Small intestine (tissue), 16 donors: ENCODE measurements around the gene ART5. TPM values are rescaled to one million over a fixed set of nuclear protein-coding genes. Genes with fewer than 3 reads are reported as not detected.

Experiments used
- DNase-seq, 2 donors: peaks; one replicate each; pipeline versions ENCODE4 v3.0.0 to v3.0.0-alpha.2; 2013
- FAIRE-seq: peaks from 2 replicates; lab custom pipeline; 2012; peaks lifted over from hg19 to GRCh38; lab: Jason Lieb, UNC
- H3K27ac ChIP-seq, 3 donors: one replicate each; pipeline ENCODE4 v1.5.1; 2013; ENCODE audit warnings: low read length in 2 of 3, mild to moderate bottlenecking in 2 of 3, control low read depth in 1 of 3, inconsistent platforms in 1 of 3, low read depth in 1 of 3, moderate library complexity in 1 of 3
- H3K27me3 ChIP-seq, 3 donors: one replicate each; pipeline ENCODE4 v1.6.1; 2013; ENCODE audit warnings: low read length in 3 of 3, inconsistent platforms in 1 of 3; ENCODE audit not compliant: control insufficient read depth in 3 of 3, insufficient read depth in 3 of 3
- H3K36me3 ChIP-seq, 3 donors: one replicate each; pipeline ENCODE4 v1.6.1; 2013; ENCODE audit warnings: low read length in 3 of 3, inconsistent platforms in 1 of 3, low read depth in 1 of 3, mild to moderate bottlenecking in 1 of 3, moderate library complexity in 1 of 3; ENCODE audit not compliant: control insufficient read depth in 3 of 3, insufficient read depth in 2 of 3
- H3K4me1 ChIP-seq, 3 donors: one replicate each; pipeline ENCODE4 v1.6.1; 2013; ENCODE audit warnings: low read length in 2 of 3, inconsistent platforms in 1 of 3, low read depth in 1 of 3, mild to moderate bottlenecking in 1 of 3, moderate library complexity in 1 of 3; ENCODE audit not compliant: control insufficient read depth in 3 of 3, insufficient read depth in 2 of 3
- H3K4me3 ChIP-seq, 3 donors: one replicate each; pipeline ENCODE4 v1.5.1; 2013; ENCODE audit warnings: low read length in 3 of 3, control low read depth in 1 of 3, inconsistent platforms in 1 of 3, low read depth in 1 of 3, mild to moderate bottlenecking in 1 of 3, moderate library complexity in 1 of 3
- H3K9me3 ChIP-seq, 2 donors: one replicate each; pipeline ENCODE4 v1.6.1; 2013; ENCODE audit warnings: low read depth in 1 of 2, low read length in 1 of 2; ENCODE audit not compliant: control insufficient read depth in 2 of 2, insufficient read depth in 1 of 2
- WGBS, 3 donors: extraction: QIAGEN DNeasy Blood & Tissue Kit; methylation state at CpG; one replicate each; pipeline ENCODE4 v1.1.7; 2013; 5-methylcytosine and 5-hydroxymethylcytosine counted together
- long read RNA-seq, 10 donors: transcript quantifications; one replicate each; lab custom pipeline, GENCODE V29; 2026
- polyA plus RNA-seq, 4 donors: library from polyadenylated mRNA; stranded (reverse) in 3 of 4; unstranded in 1 of 4; fragments of 200-250 nt in 3 of 4; fragments of 120-200 nt in 1 of 4; gene quantifications; one replicate each; pipeline versions ENCODE4 v1.2.1 to v1.2.3, GENCODE V29; 2013
- donor health status: healthy with polysubstance abuse.
- donor health status: control.
- donor health status: control.
- donor health status: Bipolar disorder and iron deficiency.
- donor health status: healthy.

The ART5 gene
- under 1 TPM in 2 of 4 donors, not detected in 2; 0.09 to 0.25 TPM for polyA plus RNA-seq
- long read RNA-seq, donor 1, partial matches to known transcripts: 0 of 1 reads
- long read RNA-seq, donor 1, other reads (novel, unspliced or antisense): 0 of 1 reads
- long read RNA-seq, donor 2: 0 reads
- long read RNA-seq, donor 3: 0 reads
- long read RNA-seq, donor 4: 0 reads
- long read RNA-seq, donor 5: 0 reads
- long read RNA-seq, donor 6: 0 reads
- long read RNA-seq, donor 7: 0 reads
- long read RNA-seq, donor 8: 0 reads
- long read RNA-seq, donor 9: 0 reads
- long read RNA-seq, donor 10: 0 reads

GRCh38 chr11:3641701-3642070 lies at the start of gene ART5:
Gene ART5, minus strand, starts transcription at chr11:3641992. Its CDS starts 130 bp downstream, at chr11:3641862.
- no peak for FAIRE-seq
- 12 to 14% (median 14%) methylated on average over 19 to 21 of the region's 21 CpGs for WGBS, 3 donors
- peaks cover 0 to 11% (median 2%) of the 10 kb centered on the region in 3 donors for H3K4me1 ChIP-seq
- no peak for DNase-seq
- no peak within 1 kb of the TSS for H3K27ac ChIP-seq
- H3K27me3 ChIP-seq: peaks cover 0 to 9% (median 2%) of the 10 kb centered on the region in 3 donors
- H3K36me3 ChIP-seq: no peaks in the 10 kb centered on the region
- H3K4me3 ChIP-seq: peak within 1 kb of the TSS; percentile 19 to 58 (median 21)
- H3K9me3 ChIP-seq: no peaks in the 10 kb centered on the region

GRCh38 chr11:3686751-3687150 lies 45.0 kb upstream of the ART5 start:
- no peak overlapping the region for H3K27ac ChIP-seq
- H3K4me3 ChIP-seq: no peak overlapping the region
- no peak for DNase-seq
- FAIRE-seq: no peak
- H3K36me3 ChIP-seq: peaks cover 17 to 58% (median 30%) of the 10 kb centered on the region in 3 donors
- WGBS, 3 donors: 80 to 96% (median 95%) methylated on average over 4 of the region's 4 CpGs
- no peaks in the 10 kb centered on the region for H3K4me1 ChIP-seq
- H3K9me3 ChIP-seq: no peaks in the 10 kb centered on the region
- no peaks in the 10 kb centered on the region for H3K27me3 ChIP-seq

GRCh38 chr11:3685923-3686322 lies 44.1 kb upstream of the ART5 start:
- FAIRE-seq: no peak
- Histone ChIP-seq H3K27ac (no peak overlapping the region), H3K9me3 (no peaks in the 10 kb centered on the region), H3K4me1 (no peaks in the 10 kb centered on the region), H3K4me3 (no peak overlapping the region), H3K27me3 (no peaks in the 10 kb centered on the region), H3K36me3 (peaks cover 15 to 53% (median 31%) of the 10 kb centered on the region in 3 donors)
- 84 to 87% (median 84%) methylated on average over 7 of the region's 7 CpGs for WGBS, 3 donors
- peak in 1 of 2 donors; percentile 7 for DNase-seq

DNA sequence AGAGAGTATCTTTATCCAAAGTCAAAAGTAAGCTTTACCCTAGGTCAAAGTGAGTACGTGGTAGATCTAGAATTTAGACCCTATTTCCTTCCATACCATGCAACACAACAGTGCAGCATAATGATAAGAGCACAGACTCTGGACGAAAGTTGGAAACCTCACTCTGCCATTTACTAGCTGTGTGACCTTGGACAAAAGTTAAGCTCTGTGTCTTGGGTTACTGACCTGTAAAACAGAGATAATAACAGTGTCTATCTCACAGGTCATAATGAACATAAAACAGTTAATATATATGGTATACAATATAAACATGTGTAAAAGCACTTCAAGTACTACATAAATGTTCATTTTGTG lies 43.0 kb upstream of the ART5 start:
- Histone ChIP-seq H3K27ac (no peak overlapping the region), H3K4me3 (no peak overlapping the region), H3K4me1 (no peaks in the 10 kb centered on the region), H3K27me3 (no peaks in the 10 kb centered on the region), H3K36me3 (peaks cover 20 to 56% (median 29%) of the 10 kb centered on the region in 3 donors), H3K9me3 (no peaks in the 10 kb centered on the region)
- FAIRE-seq: no peak
- DNase-seq: peak; percentile 36 to 54
- 47 to 80% (median 78%) methylated on average over 2 of the region's 2 CpGs for WGBS, 3 donors

- Histone ChIP-seq H3K4me3 (no peak overlapping the region), H3K36me3 (peaks cover 25 to 53% (median 29%) of the 10 kb centered on the region in 3 donors), H3K4me1 (no peaks in the 10 kb centered on the region), H3K27me3 (no peaks in the 10 kb centered on the region), H3K27ac (no peak overlapping the region), H3K9me3 (no peaks in the 10 kb centered on the region)
- WGBS, 3 donors: 95 to 98% (median 96%) methylated on average over 12 of the region's 12 CpGs
- DNase-seq: no peak
- no peak for FAIRE-seq
Measured at GRCh38 chr11:3684129-3684818, 42.5 kb upstream of the ART5 start.

GRCh38 chr11:3683039-3683438 lies 41.2 kb upstream of the ART5 start:
- DNase-seq: no peak
- WGBS, 3 donors: 94 to 96% (median 95%) methylated on average over 9 of the region's 9 CpGs
- Histone ChIP-seq H3K9me3 (no peaks in the 10 kb centered on the region), H3K27me3 (no peaks in the 10 kb centered on the region), H3K4me3 (no peak overlapping the region), H3K27ac (no peak overlapping the region), H3K4me1 (no peaks in the 10 kb centered on the region), H3K36me3 (peaks cover 26 to 51% (median 30%) of the 10 kb centered on the region in 3 donors)
- FAIRE-seq: no peak

DNA sequence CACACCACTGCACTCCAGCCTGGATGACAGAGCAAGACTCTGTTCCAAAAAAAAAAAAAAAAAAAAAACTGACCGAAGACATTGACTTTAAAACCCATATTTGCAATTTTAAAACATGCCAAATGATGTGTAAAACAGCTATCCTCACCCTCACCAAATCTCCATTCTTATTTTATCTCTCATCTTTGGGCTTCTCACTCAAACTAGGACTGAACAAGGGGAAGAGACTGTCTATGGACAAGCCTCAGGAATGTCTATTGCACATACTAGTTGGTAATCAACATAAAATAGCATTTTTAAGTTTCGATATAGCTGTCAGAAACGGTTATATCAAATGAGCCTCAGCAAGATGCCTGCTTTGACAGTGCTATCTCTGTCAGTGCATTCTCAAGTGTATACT lies 37.3 kb upstream of the ART5 start:
- DNase-seq: no peak
- Histone ChIP-seq H3K36me3 (peaks cover 19 to 52% (median 40%) of the 10 kb centered on the region in 3 donors), H3K9me3 (no peaks in the 10 kb centered on the region), H3K4me3 (no peak overlapping the region), H3K4me1 (no peaks in the 10 kb centered on the region), H3K27me3 (no peaks in the 10 kb centered on the region), H3K27ac (no peak overlapping the region)
- FAIRE-seq: no peak
- WGBS, 3 donors: 93 to 95% (median 93%) methylated on average over 3 of the region's 3 CpGs

DNA sequence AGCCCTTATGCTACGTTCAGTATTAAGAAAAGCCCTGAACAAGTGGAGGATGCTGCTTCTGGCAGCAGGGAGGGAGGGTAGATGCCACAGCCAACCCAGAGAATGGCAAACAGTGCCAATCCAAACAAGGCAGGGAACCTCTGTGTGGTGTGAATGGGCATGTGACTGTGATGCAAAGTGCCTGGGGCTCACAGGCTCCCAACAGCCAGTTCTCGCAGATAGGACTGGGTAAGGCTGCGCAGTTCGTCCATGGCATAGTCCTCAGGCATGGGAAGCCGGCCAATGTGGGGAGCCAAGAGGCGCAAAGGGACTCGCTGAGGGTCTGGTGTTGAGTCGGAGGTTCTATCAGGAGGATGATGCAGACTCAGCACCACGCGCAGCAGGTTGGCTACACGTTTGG lies 34.2 kb upstream of the ART5 start:
- H3K4me3 ChIP-seq: no peak overlapping the region
- 98 to 99% (median 98%) methylated on average over 11 of the region's 11 CpGs for WGBS, 3 donors
- H3K36me3 ChIP-seq: peaks cover 21 to 64% (median 37%) of the 10 kb centered on the region in 3 donors

More for the DNA sequence above, 34.2 kb upstream of the ART5 start:
- FAIRE-seq (no peak), DNase-seq (no peak)
- Histone ChIP-seq H3K9me3 (no peaks in the 10 kb centered on the region), H3K27ac (no peak overlapping the region), H3K27me3 (no peaks in the 10 kb centered on the region), H3K4me1 (no peaks in the 10 kb centered on the region)
